CD8-positive, alpha-beta memory T cell (primary cell): ENCODE data around the gene KAT6B. TPM values are rescaled to one million over a fixed set of nuclear protein-coding genes. Genes with fewer than 3 reads are reported as not detected.

Experiments used
- CTCF ChIA-PET: fragments of 350-600 bp; sonication (Branson Sonifier 250); formaldehyde crosslinking; loops from one replicate; lab custom pipeline; 2021; ENCODE audit warnings: antibody characterized with exemption; lab: Charles Lee
- POLR2A ChIA-PET: fragments of 350-600 bp; sonication (Branson Sonifier 250); formaldehyde crosslinking; loops from one replicate; lab custom pipeline; 2021; ENCODE audit warnings: antibody characterized with exemption; lab: Charles Lee
- DNase-seq, 5 donors: peaks; one replicate each; pipeline versions ENCODE4 v3.0.0 to v3.0.0-alpha.2; 2020 to 2022; ENCODE audit warnings: mixed read lengths in 1 of 5
- H3K27ac ChIP-seq: one replicate; pipeline ENCODE4 v1.7.0; 2013; ENCODE audit warnings: low read depth, mild to moderate bottlenecking, low read length, moderate library complexity
- H3K27me3 ChIP-seq: 2 replicates; pipeline ENCODE4 v1.7.0; 2013; ENCODE audit warnings: low read length, mild to moderate bottlenecking; ENCODE audit not compliant: insufficient read depth, poor library complexity, severe bottlenecking
- H3K36me3 ChIP-seq: 2 replicates; pipeline ENCODE4 v1.7.0; 2013; ENCODE audit warnings: mild to moderate bottlenecking, low read length, moderate library complexity; ENCODE audit not compliant: insufficient read depth
- H3K4me1 ChIP-seq: 2 replicates; pipeline ENCODE4 v1.7.0; 2013; ENCODE audit warnings: mild to moderate bottlenecking, low read length, moderate library complexity; ENCODE audit not compliant: insufficient read depth
- H3K4me3 ChIP-seq: 2 replicates; pipeline ENCODE4 v1.7.0; 2013; ENCODE audit warnings: mild to moderate bottlenecking, low read length
- H3K9me3 ChIP-seq: 2 replicates; pipeline ENCODE4 v1.7.0; 2013; ENCODE audit warnings: mild to moderate bottlenecking, low read length
- H3K27ac Mint-ChIP-seq, 8 donors: one replicate each; pipeline ENCODE4 v1.8.0; 2020 to 2021; ENCODE audit warnings: mixed read lengths in 8 of 8, mild to moderate bottlenecking in 6 of 8, inconsistent platforms in 3 of 8, moderate library complexity in 3 of 8
- H3K27me3 Mint-ChIP-seq, 2 donors: one replicate each; pipeline ENCODE4 v1.8.0; 2020 to 2021; ENCODE audit warnings: mixed read lengths in 2 of 2, mild to moderate bottlenecking in 1 of 2, moderate library complexity in 1 of 2
- H3K36me3 Mint-ChIP-seq, 3 donors: one replicate each; pipeline ENCODE4 v1.8.0; 2020 to 2021; ENCODE audit warnings: mixed read lengths in 3 of 3, inconsistent platforms in 1 of 3, mild to moderate bottlenecking in 1 of 3
- H3K4me1 Mint-ChIP-seq, 3 donors: one replicate each; pipeline ENCODE4 v1.8.0; 2020 to 2021; ENCODE audit warnings: mixed read lengths in 3 of 3, inconsistent platforms in 1 of 3, mild to moderate bottlenecking in 1 of 3
- H3K4me3 Mint-ChIP-seq, 7 donors: one replicate each; pipeline ENCODE4 v1.8.0; 2020 to 2021; ENCODE audit warnings: mixed read lengths in 7 of 7, mild to moderate bottlenecking in 6 of 7, moderate library complexity in 4 of 7, inconsistent platforms in 2 of 7
- H3K9me3 Mint-ChIP-seq, 5 donors: one replicate each; pipeline ENCODE4 v1.8.0; 2020 to 2022; ENCODE audit warnings: mixed read lengths in 5 of 5, mild to moderate bottlenecking in 3 of 5, moderate library complexity in 2 of 5, inconsistent platforms in 1 of 5
- polyA plus RNA-seq: library from polyadenylated mRNA; unstranded; fragments of 300-500 nt; fragmentation: Illumina TruSeq; gene quantifications from one replicate; pipeline ENCODE4 v1.2.3, GENCODE V29; 2021
- total RNA-seq, 2 experiments: library from RNA; stranded (reverse); gene quantifications; one replicate each; pipeline ENCODE4 v1.2.3, GENCODE V29; 2021

Gene KAT6B
- total and polyA plus RNA-seq, 3 experiments from 2014 or later, result 21.8 to 32.8 (median 23.6) TPM

DNA sequence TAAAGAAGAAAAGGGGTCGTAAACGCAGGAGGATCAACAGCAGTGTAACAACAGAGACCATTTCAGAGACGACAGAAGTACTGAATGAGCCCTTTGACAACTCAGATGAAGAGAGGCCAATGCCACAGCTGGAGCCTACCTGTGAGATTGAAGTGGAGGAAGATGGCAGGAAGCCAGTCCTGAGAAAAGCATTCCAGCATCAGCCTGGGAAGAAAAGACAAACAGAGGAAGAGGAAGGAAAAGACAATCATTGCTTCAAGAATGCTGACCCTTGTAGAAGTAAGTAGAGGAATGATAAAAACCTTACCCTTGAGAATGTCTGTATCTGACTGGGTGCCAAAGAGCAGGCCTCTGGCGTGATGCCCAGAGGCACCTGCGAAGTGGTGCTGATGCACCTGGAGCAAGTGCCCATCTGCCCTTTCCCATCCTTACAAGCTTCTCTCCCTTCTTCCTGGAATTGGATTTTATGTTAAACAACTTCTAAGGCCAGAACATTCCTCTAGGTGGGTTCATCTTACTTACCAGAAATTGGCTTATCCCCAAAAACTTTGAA, 198.6 kb downstream of the KAT6B start:
- CTCF ChIA-PET, result no interaction called here
- Histone ChIP-seq H3K27ac (no peak overlapping the region), H3K27me3 (no peaks in the 10 kb centered on the region), H3K4me3 (no peak overlapping the region), H3K4me1 (no peaks in the 10 kb centered on the region), H3K36me3 (peaks cover 62% of the 10 kb centered on the region), H3K9me3 (no peaks in the 10 kb centered on the region)
- Mint-ChIP-seq H3K27ac (peak overlapping the region in 2 of 8 donors; percentile 7 to 25), H3K4me1 (peaks cover 6 to 8% (median 8%) of the 10 kb centered on the region in 3 donors), H3K36me3 (peaks cover 22 to 92% (median 41%) of the 10 kb centered on the region in 3 donors), H3K4me3 (no peak overlapping the region), H3K27me3 (no peaks in the 10 kb centered on the region), H3K9me3 (no peaks in the 10 kb centered on the region)
- DNase-seq, result no peak
- POLR2A ChIA-PET, result no interaction called here

DNA sequence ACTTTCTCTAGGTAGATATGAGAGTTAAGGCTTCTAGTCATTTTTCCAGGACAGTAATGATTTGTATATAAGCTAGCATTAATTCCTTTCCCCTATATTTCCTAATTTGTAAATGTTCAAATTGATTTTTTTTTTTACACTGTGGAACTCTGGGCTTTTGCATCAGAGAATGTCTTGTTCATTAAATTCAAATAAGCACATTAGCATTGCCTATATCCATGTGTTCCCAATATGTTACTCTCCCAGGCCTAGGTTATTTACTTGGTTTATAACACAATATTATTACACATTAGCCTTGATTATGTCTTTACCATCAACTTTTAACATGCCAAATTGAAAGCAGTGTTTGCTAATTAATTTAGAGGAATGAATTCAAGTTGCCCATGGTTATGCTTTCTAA, 201.6 kb downstream of the KAT6B start:
- Mint-ChIP-seq H3K9me3 (no peaks in the 10 kb centered on the region), H3K27ac (peak overlapping the region in 1 of 8 donors; percentile 64), H3K36me3 (peaks cover 17 to 80% (median 39%) of the 10 kb centered on the region in 3 donors), H3K27me3 (no peaks in the 10 kb centered on the region), H3K4me1 (peaks cover 0 to under 1% (median 0%) of the 10 kb centered on the region in 3 donors), H3K4me3 (no peak overlapping the region)
- H3K27ac ChIP-seq, result no peak overlapping the region
- H3K27me3 ChIP-seq, result no peaks in the 10 kb centered on the region
- no peaks in the 10 kb centered on the region for H3K9me3 ChIP-seq
- ChIA-PET CTCF (no interaction called here), POLR2A (interaction anchor here (0.6 kb wide), 1 partner anchor 571 kb away, joined by 10 read pairs; no protein-coding TSS in a partner anchor)
- no peaks in the 10 kb centered on the region for H3K4me1 ChIP-seq
- H3K4me3 ChIP-seq, result no peak overlapping the region
- DNase-seq, result no peak
- H3K36me3 ChIP-seq, result peaks cover 50% of the 10 kb centered on the region

DNA sequence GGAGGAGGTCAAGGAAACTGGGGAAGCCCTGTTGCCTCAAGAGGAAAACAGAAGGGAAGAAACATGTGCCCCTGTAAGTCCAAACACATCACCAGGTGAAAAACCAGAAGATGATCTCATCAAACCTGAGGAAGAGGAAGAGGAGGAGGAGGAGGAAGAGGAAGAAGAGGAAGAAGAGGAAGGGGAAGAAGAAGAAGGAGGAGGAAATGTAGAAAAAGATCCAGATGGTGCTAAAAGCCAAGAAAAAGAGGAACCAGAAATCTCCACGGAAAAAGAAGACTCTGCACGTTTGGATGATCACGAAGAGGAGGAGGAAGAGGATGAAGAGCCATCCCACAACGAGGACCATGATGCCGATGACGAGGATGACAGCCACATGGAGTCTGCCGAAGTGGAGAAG, 202.3 kb downstream of the KAT6B start:
- POLR2A ChIA-PET, result no interaction called here
- H3K27me3 Mint-ChIP-seq, result no peaks in the 10 kb centered on the region
- H3K9me3 Mint-ChIP-seq, result no peaks in the 10 kb centered on the region
- peaks cover under 1 to 4% (median 2%) of the 10 kb centered on the region in 3 donors for H3K4me1 Mint-ChIP-seq
- DNase-seq, result no peak
- CTCF ChIA-PET, result no interaction called here
- Histone ChIP-seq H3K27ac (no peak overlapping the region), H3K4me1 (no peaks in the 10 kb centered on the region), H3K4me3 (no peak overlapping the region), H3K27me3 (no peaks in the 10 kb centered on the region), H3K9me3 (no peaks in the 10 kb centered on the region), H3K36me3 (peaks cover 48% of the 10 kb centered on the region)
- H3K4me3 Mint-ChIP-seq, result no peak overlapping the region
- H3K36me3 Mint-ChIP-seq, result peaks cover 15 to 76% (median 34%) of the 10 kb centered on the region in 3 donors
- peak overlapping the region in 2 of 8 donors; percentile 4 to 64 for H3K27ac Mint-ChIP-seq

DNA sequence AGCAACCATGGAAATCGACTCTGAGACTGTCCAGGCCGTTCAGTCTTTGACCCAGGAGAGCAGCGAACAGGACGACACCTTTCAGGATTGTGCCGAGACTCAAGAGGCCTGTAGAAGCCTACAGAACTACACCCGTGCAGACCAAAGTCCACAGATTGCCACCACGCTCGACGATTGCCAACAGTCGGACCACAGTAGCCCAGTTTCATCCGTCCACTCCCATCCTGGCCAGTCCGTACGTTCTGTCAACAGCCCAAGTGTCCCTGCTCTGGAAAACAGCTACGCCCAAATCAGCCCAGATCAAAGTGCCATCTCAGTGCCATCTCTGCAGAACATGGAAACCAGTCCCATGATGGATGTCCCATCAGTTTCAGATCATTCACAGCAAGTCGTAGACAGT, 203.0 kb downstream of the KAT6B start:
- Mint-ChIP-seq H3K9me3 (no peaks in the 10 kb centered on the region), H3K27ac (peak overlapping the region in 3 of 8 donors; percentile 24 to 47 (median 32)), H3K27me3 (no peaks in the 10 kb centered on the region), H3K4me3 (peak overlapping the region in 1 of 7 donors; percentile 10), H3K4me1 (peaks cover 6 to 10% (median 8%) of the 10 kb centered on the region in 3 donors), H3K36me3 (peaks cover 15 to 70% (median 33%) of the 10 kb centered on the region in 3 donors)
- CTCF ChIA-PET, result no interaction called here
- H3K27ac ChIP-seq, result no peak overlapping the region
- POLR2A ChIA-PET, result no interaction called here
- H3K9me3 ChIP-seq, result no peaks in the 10 kb centered on the region
- peaks cover 46% of the 10 kb centered on the region for H3K36me3 ChIP-seq
- no peaks in the 10 kb centered on the region for H3K27me3 ChIP-seq
- H3K4me3 ChIP-seq, result no peak overlapping the region
- no peak for DNase-seq
- H3K4me1 ChIP-seq, result no peaks in the 10 kb centered on the region

DNA sequence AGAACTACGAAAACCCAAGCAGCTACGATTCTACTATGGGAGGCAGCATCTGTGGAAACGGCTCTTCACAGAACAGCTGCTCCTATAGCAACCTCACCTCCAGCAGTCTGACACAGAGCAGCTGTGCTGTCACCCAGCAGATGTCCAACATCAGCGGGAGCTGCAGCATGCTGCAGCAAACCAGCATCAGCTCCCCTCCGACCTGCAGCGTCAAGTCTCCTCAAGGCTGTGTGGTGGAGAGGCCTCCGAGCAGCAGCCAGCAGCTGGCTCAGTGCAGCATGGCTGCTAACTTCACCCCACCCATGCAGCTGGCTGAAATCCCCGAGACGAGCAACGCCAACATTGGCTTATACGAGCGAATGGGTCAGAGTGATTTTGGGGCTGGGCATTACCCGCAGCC, 203.5 kb downstream of the KAT6B start:
- Mint-ChIP-seq H3K4me1 (peaks cover 9 to 14% (median 13%) of the 10 kb centered on the region in 3 donors), H3K27me3 (no peaks in the 10 kb centered on the region), H3K27ac (peak overlapping the region in 2 of 8 donors; percentile 32 to 44), H3K9me3 (no peaks in the 10 kb centered on the region), H3K36me3 (peaks cover 13 to 66% (median 30%) of the 10 kb centered on the region in 3 donors), H3K4me3 (no peak overlapping the region)
- peaks cover 42% of the 10 kb centered on the region for H3K36me3 ChIP-seq
- no peaks in the 10 kb centered on the region for H3K4me1 ChIP-seq
- ChIA-PET CTCF (no interaction called here), POLR2A (no interaction called here)
- no peaks in the 10 kb centered on the region for H3K9me3 ChIP-seq
- H3K4me3 ChIP-seq, result no peak overlapping the region
- H3K27ac ChIP-seq, result no peak overlapping the region
- no peak for DNase-seq
- H3K27me3 ChIP-seq, result no peaks in the 10 kb centered on the region

DNA sequence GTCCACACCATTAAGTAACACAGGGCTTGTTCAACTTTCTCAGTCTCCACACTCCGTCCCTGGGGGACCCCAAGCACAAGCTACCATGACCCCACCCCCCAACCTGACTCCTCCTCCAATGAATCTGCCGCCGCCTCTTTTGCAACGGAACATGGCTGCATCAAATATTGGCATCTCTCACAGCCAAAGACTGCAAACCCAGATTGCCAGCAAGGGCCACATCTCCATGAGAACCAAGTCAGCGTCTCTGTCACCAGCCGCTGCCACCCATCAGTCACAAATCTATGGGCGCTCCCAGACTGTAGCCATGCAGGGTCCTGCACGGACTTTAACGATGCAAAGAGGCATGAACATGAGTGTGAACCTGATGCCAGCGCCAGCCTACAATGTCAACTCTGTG, 204.0 kb downstream of the KAT6B start:
- DNase-seq, result no peak
- H3K27me3 Mint-ChIP-seq, result no peaks in the 10 kb centered on the region

DNA sequence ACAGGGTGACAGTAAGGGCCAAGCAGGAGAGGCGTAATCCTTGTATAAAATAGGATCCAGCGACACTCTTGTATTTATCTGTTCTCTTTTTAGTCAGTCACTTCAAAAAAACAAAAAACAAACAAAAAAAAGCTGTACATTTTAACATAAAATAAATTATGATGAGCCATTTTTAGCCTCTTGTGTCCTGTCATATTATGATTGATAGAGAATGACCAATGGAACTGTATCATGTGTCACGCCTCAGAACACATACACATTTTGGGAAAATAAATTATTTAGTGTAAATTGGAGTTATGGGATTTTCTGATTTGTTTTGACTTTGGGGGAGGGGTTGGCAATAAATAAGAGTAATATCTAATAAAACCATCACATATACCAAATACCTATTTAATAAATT, 205.7 kb downstream of the KAT6B start:
- no peak overlapping the region for H3K27ac ChIP-seq
- no peaks in the 10 kb centered on the region for H3K27me3 ChIP-seq
- Mint-ChIP-seq H3K27ac (no peak overlapping the region), H3K36me3 (peaks cover 9 to 45% (median 27%) of the 10 kb centered on the region in 3 donors), H3K4me1 (peaks cover 9 to 14% (median 13%) of the 10 kb centered on the region in 3 donors), H3K9me3 (no peaks in the 10 kb centered on the region), H3K27me3 (no peaks in the 10 kb centered on the region), H3K4me3 (no peak overlapping the region)
- H3K36me3 ChIP-seq, result peaks cover 25% of the 10 kb centered on the region
- no peak for DNase-seq
- ChIA-PET POLR2A (no interaction called here), CTCF (no interaction called here)
- no peaks in the 10 kb centered on the region for H3K9me3 ChIP-seq
- no peak overlapping the region for H3K4me3 ChIP-seq
- H3K4me1 ChIP-seq, result no peaks in the 10 kb centered on the region

More for the DNA sequence above, 204.0 kb downstream of the KAT6B start:
- no peak overlapping the region for H3K4me3 Mint-ChIP-seq
- H3K9me3 Mint-ChIP-seq, result no peaks in the 10 kb centered on the region
- CTCF ChIA-PET, result no interaction called here
- peaks cover 9 to 61% (median 27%) of the 10 kb centered on the region in 3 donors for H3K36me3 Mint-ChIP-seq
- no peak overlapping the region for H3K4me3 ChIP-seq
- no peak overlapping the region for H3K27ac ChIP-seq
- peaks cover 36% of the 10 kb centered on the region for H3K36me3 ChIP-seq
- H3K27ac Mint-ChIP-seq, result peak overlapping the region in 2 of 8 donors; percentile 47 to 84
- H3K27me3 ChIP-seq, result no peaks in the 10 kb centered on the region
- H3K4me1 Mint-ChIP-seq, result peaks cover 9 to 14% (median 13%) of the 10 kb centered on the region in 3 donors
- POLR2A ChIA-PET, result no interaction called here
- H3K4me1 ChIP-seq, result no peaks in the 10 kb centered on the region
- H3K9me3 ChIP-seq, result no peaks in the 10 kb centered on the region

DNA sequence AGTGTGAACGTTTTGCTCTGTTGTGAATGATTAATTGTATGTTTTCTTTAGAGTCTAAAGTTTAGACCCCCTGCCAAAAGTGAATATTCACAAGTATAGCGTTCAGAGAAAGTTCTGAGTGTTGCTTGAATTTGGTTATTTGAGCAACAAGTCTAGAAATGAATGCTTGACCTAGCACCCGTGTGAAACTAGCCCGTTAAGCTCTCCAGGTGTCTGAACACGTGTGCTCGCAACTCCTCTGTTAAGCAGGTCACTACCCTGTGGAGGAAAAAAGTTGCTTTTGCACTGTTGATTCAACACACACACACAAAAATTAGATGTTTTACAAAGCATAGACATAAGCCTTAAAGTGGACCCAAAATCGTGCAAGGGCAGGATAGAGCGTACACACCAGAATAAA, 206.4 kb downstream of the KAT6B start:
- Mint-ChIP-seq H3K36me3 (peaks cover 9 to 41% (median 27%) of the 10 kb centered on the region in 3 donors), H3K4me1 (peaks cover 9 to 14% (median 13%) of the 10 kb centered on the region in 3 donors), H3K27ac (peak overlapping the region in 2 of 8 donors; percentile 7 to 27), H3K9me3 (no peaks in the 10 kb centered on the region), H3K27me3 (no peaks in the 10 kb centered on the region), H3K4me3 (no peak overlapping the region)
- Histone ChIP-seq H3K4me3 (no peak overlapping the region), H3K27ac (no peak overlapping the region), H3K27me3 (no peaks in the 10 kb centered on the region), H3K4me1 (no peaks in the 10 kb centered on the region), H3K36me3 (peaks cover 25% of the 10 kb centered on the region), H3K9me3 (no peaks in the 10 kb centered on the region)
- no peak for DNase-seq
- CTCF ChIA-PET, result no interaction called here
- POLR2A ChIA-PET, result no interaction called here
